Ishikawa (cell line): ENCODE results near the gene SHMT2.
A peak's percentile ranks its signal among the peaks of the same experiment; 100 is the strongest.

Experiments used
- CREB1 ChIP-seq: IDR thresholded peaks from 2 replicates; pipeline ENCODE4 v1.6.1; 2012; ENCODE audit warnings: low read depth
- EGR1 ChIP-seq: IDR thresholded peaks from 2 replicates; pipeline ENCODE4 v1.6.1; 2012
- NFIC ChIP-seq: IDR thresholded peaks from 2 replicates; pipeline ENCODE4 v1.6.1; 2012
- TAF1 ChIP-seq: IDR thresholded peaks from 2 replicates; pipeline ENCODE4 v1.6.1; 2012; ENCODE audit warnings: low read depth, mild to moderate bottlenecking
- TEAD4 ChIP-seq: IDR thresholded peaks from 2 replicates; pipeline ENCODE4 v1.6.1; 2012
- YY1 ChIP-seq: IDR thresholded peaks from 2 replicates; pipeline ENCODE4 v1.6.1; 2012; ENCODE audit warnings: low read depth
- TF ChIP-seq, protein P1 (sequence below): IDR thresholded peaks from 2 replicates; pipeline ENCODE4 v1.6.1; 2012; ENCODE audit warnings: low read depth, mild to moderate bottlenecking
- TF ChIP-seq, protein P2 (sequence below): IDR thresholded peaks from 2 replicates; pipeline ENCODE4 v1.6.1; 2012

DNA sequence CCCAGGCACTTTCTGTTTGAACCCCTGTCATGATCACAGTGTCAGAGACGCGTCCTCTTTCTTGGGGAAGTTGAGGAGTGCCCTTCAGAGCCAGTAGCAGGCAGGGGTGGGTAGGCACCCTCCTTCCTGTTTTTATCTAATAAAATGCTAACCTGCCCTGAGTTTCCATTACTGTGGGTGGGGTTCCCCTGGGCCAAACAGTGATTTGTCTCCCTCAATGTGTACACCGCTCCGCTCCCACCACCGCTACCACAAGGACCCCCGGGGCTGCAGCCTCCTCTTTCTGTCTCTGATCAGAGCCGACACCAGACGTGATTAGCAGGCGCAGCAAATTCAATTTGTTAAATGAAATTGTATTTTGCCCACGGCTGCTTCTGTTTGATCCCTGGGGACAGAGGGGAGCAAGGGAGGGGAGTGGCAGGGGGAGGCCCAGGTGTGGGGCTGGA is 5.1 kb downstream of the SHMT2 start:
- TF ChIP-seq, protein P1, sequence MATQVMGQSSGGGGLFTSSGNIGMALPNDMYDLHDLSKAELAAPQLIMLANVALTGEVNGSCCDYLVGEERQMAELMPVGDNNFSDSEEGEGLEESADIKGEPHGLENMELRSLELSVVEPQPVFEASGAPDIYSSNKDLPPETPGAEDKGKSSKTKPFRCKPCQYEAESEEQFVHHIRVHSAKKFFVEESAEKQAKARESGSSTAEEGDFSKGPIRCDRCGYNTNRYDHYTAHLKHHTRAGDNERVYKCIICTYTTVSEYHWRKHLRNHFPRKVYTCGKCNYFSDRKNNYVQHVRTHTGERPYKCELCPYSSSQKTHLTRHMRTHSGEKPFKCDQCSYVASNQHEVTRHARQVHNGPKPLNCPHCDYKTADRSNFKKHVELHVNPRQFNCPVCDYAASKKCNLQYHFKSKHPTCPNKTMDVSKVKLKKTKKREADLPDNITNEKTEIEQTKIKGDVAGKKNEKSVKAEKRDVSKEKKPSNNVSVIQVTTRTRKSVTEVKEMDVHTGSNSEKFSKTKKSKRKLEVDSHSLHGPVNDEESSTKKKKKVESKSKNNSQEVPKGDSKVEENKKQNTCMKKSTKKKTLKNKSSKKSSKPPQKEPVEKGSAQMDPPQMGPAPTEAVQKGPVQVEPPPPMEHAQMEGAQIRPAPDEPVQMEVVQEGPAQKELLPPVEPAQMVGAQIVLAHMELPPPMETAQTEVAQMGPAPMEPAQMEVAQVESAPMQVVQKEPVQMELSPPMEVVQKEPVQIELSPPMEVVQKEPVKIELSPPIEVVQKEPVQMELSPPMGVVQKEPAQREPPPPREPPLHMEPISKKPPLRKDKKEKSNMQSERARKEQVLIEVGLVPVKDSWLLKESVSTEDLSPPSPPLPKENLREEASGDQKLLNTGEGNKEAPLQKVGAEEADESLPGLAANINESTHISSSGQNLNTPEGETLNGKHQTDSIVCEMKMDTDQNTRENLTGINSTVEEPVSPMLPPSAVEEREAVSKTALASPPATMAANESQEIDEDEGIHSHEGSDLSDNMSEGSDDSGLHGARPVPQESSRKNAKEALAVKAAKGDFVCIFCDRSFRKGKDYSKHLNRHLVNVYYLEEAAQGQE: no peak
- TF ChIP-seq, protein P2, sequence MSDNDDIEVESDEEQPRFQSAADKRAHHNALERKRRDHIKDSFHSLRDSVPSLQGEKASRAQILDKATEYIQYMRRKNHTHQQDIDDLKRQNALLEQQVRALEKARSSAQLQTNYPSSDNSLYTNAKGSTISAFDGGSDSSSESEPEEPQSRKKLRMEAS: no peak
- TF ChIP-seq EGR1: no peak
- TF ChIP-seq NFIC: no peak
- no peak for TF ChIP-seq CREB1
- TF ChIP-seq TEAD4: no peak; the same call in 1 of the 2 replicates
- TF ChIP-seq TAF1: 0 out of 2 replicates have a peak, but pooled peaks have one; percentile 17
- no peak for TF ChIP-seq YY1
